DND-41 (cell line): ENCODE results near the gene SUMF1.

Source experiments
- ATAC-seq: fragments of 200-7000 bp; cut with Tn5 transposase; 3 replicates; pipeline ENCODE4 v1.9.1; 2021; ENCODE audit warnings: low read depth; ENCODE audit not compliant: insufficient read depth
- DNase-seq: peaks from one replicate; pipeline ENCODE4 v3.0.0-alpha.2; 2020
- H2AFZ ChIP-seq: 2 replicates; pipeline ENCODE4 v1.6.0; 2012; ENCODE audit warnings: low read depth, low read length
- H3K27ac ChIP-seq: 2 replicates; pipeline ENCODE4 v1.5.1; 2012; ENCODE audit warnings: low read length, inconsistent platforms
- H3K27me3 ChIP-seq: fragments of 200-600 bp; sonication (generic); 2 replicates; pipeline ENCODE4 v1.6.0; 2012; ENCODE audit warnings: low read length, mild to moderate bottlenecking, inconsistent platforms; ENCODE audit not compliant: insufficient read depth, poor library complexity
- H3K36me3 ChIP-seq: 2 replicates; pipeline ENCODE4 v1.5.1; 2012; ENCODE audit warnings: low read length, inconsistent platforms; ENCODE audit not compliant: insufficient read depth
- H3K4me1 ChIP-seq: 2 replicates; pipeline ENCODE4 v1.5.1; 2012; ENCODE audit warnings: mild to moderate bottlenecking, low read length; ENCODE audit not compliant: insufficient read depth
- H3K4me2 ChIP-seq: 2 replicates; pipeline ENCODE4 v1.6.0; 2012; ENCODE audit warnings: mild to moderate bottlenecking, moderate library complexity, low read length, inconsistent platforms; ENCODE audit not compliant: insufficient read depth
- H3K4me3 ChIP-seq, 2 experiments: fragments of 200-600 bp in 1 of 2; shearing (Covaris generic) in 1 of 2; 2 replicates each; pipeline ENCODE4 v1.5.1; 2012 to 2016; ENCODE audit warnings: inconsistent platforms in 2 of 2, low read length in 2 of 2, mild to moderate bottlenecking in 2 of 2, low read depth in 1 of 2, moderate library complexity in 1 of 2
- H3K79me2 ChIP-seq: 2 replicates; pipeline ENCODE4 v1.6.0; 2012; ENCODE audit warnings: low read length, inconsistent platforms; ENCODE audit not compliant: insufficient read depth
- H3K9ac ChIP-seq: 2 replicates; pipeline ENCODE4 v1.6.0; 2012; ENCODE audit warnings: low read depth, mild to moderate bottlenecking, inconsistent platforms, low read length, moderate library complexity
- H3K9me3 ChIP-seq: 2 replicates; pipeline ENCODE4 v1.5.1; 2012; ENCODE audit warnings: low read length, moderate library complexity, mild to moderate bottlenecking, inconsistent platforms; ENCODE audit not compliant: insufficient read depth, severe bottlenecking
- H4K20me1 ChIP-seq: 2 replicates; pipeline ENCODE4 v1.6.0; 2012; ENCODE audit warnings: low read length; ENCODE audit not compliant: insufficient read depth
- EZH2 ChIP-seq: IDR thresholded peaks from 3 replicates; pipeline ENCODE4 v1.6.1; 2012; ENCODE audit warnings: borderline replicate concordance, low read depth, mild to moderate bottlenecking, moderate library complexity, low read length, inconsistent platforms; ENCODE audit not compliant: severe bottlenecking
- TF ChIP-seq, protein P1 (sequence below): IDR thresholded peaks from 2 replicates; pipeline ENCODE4 v1.5.1; 2012; ENCODE audit warnings: borderline replicate concordance, low read length, moderate library complexity, mild to moderate bottlenecking; ENCODE audit not compliant: poor library complexity, severe bottlenecking; ENCODE audit errors: extremely low read depth

Gene SUMF1

DNA sequence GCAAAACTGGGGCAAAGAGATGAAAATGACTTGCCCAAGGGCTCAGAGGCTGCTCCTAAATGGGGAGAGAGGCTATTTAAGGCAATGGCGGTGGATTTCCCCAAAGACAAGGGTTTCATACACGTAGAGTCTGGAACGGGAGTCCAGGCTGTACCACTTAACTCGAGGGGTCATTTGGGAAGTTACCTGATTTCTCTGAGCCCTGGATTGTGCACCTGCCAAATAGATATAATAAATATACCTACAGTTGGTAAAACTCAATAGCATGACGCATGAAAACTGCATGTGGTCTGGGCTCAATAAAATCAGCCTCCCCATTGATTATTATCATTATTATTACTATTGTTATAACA lies 24.8 kb upstream of the SUMF1 start:
- TF ChIP-seq EZH2: no peak
- H3K9ac ChIP-seq: no peak overlapping the region
- H3K4me2 ChIP-seq: peak overlapping the region; percentile 97
- no peaks in the 10 kb centered on the region for H3K79me2 ChIP-seq
- H3K4me1 ChIP-seq: peaks cover 29% of the 10 kb centered on the region
- H3K4me3 ChIP-seq: peak overlapping the region; percentile 35 to 79; a peak in 3 of 4 replicates
- ATAC-seq (no peak), DNase-seq (no peak)
- H3K27ac ChIP-seq: no peak overlapping the region
- peak overlapping the region; percentile 80; the same call in 1 of the 2 replicates for H2AFZ ChIP-seq
- H4K20me1 ChIP-seq: no peaks in the 10 kb centered on the region
- H3K27me3 ChIP-seq: peaks cover 25% of the 10 kb centered on the region
- H3K36me3 ChIP-seq: no peaks in the 10 kb centered on the region
- H3K9me3 ChIP-seq: no peaks in the 10 kb centered on the region

DNA sequence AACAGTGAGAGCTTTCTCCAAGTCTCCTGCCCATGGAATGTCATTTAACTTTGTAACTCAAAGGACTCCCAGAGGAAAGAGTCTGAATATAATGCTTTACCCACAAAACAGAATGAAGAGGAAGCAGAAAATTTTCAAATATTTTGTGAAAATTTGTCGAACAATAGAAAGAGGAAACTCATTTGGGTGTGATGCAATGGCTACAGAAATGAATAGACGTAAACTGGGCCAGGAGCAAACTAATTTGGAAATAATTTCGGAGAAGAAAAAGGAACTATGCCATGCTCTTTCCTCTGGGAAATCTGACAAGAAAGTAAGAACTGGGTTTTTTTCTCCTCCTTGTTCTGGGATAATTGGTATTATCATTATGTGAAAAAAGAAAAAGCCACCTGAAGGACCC lies 11.2 kb upstream of the SUMF1 start:
- Histone ChIP-seq H3K9me3 (no peaks in the 10 kb centered on the region), H3K27me3 (peaks cover 14% of the 10 kb centered on the region), H3K27ac (no peak overlapping the region), H3K4me3 (no peak overlapping the region), H3K9ac (no peak overlapping the region), H2AFZ (no peak overlapping the region), H3K79me2 (no peaks in the 10 kb centered on the region), H3K4me2 (no peak overlapping the region), H4K20me1 (no peaks in the 10 kb centered on the region), H3K36me3 (no peaks in the 10 kb centered on the region), H3K4me1 (no peaks in the 10 kb centered on the region)
- ATAC-seq (no peak), DNase-seq (no peak)
- TF ChIP-seq EZH2: no peak
- TF ChIP-seq, protein P1, sequence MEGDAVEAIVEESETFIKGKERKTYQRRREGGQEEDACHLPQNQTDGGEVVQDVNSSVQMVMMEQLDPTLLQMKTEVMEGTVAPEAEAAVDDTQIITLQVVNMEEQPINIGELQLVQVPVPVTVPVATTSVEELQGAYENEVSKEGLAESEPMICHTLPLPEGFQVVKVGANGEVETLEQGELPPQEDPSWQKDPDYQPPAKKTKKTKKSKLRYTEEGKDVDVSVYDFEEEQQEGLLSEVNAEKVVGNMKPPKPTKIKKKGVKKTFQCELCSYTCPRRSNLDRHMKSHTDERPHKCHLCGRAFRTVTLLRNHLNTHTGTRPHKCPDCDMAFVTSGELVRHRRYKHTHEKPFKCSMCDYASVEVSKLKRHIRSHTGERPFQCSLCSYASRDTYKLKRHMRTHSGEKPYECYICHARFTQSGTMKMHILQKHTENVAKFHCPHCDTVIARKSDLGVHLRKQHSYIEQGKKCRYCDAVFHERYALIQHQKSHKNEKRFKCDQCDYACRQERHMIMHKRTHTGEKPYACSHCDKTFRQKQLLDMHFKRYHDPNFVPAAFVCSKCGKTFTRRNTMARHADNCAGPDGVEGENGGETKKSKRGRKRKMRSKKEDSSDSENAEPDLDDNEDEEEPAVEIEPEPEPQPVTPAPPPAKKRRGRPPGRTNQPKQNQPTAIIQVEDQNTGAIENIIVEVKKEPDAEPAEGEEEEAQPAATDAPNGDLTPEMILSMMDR: no peak

DNA sequence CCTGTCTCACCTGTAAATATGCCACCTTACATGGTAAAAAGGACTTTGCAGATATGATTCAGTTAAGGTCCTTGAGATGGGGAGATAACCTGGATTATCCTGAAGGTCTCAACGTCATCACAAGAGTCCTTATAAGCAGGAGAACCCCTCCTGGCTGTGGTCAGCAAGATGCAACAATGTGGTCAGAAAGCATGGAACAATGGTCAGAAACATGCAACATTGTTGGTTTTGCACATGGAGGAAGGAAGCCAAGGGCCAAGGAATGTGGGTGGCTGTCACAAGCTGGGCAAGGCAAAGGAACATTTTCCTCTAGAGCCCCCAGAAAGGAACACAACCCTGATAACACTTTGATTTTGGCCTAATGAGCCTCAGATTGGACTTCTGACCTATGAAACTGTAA lies 9.4 kb upstream of the SUMF1 start:
- H3K36me3 ChIP-seq: no peaks in the 10 kb centered on the region
- H3K4me1 ChIP-seq: no peaks in the 10 kb centered on the region
- TF ChIP-seq EZH2: no peak
- no peak overlapping the region for H2AFZ ChIP-seq
- H3K9ac ChIP-seq: no peak overlapping the region
- no peak overlapping the region for H3K4me2 ChIP-seq
- no peaks in the 10 kb centered on the region for H3K9me3 ChIP-seq
- ATAC-seq (no peak), DNase-seq (no peak)
- H3K27me3 ChIP-seq: peaks cover 19% of the 10 kb centered on the region
- no peaks in the 10 kb centered on the region for H3K79me2 ChIP-seq
- no peak overlapping the region for H3K27ac ChIP-seq
- H4K20me1 ChIP-seq: no peaks in the 10 kb centered on the region
- no peak overlapping the region for H3K4me3 ChIP-seq

DNA sequence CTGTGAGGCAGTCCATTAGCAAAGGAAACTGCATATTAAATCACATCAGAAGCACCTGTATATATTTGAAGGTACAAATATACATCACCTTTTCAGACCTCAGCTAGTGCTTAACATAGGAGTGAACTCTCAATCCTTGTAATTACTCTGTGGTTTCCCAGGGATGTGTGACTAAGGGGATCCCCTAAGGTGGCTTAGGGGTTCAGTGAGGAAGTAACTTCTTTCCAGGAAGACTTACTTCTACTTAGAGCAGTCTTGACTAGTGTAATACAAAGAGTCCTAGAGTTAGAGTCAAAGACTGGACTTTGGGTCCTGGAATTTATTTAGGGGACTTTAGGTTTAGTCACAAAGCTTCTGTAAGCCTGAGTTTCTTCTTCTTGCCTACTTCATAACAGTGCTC lies 8.7 kb upstream of the SUMF1 start:
- H3K4me1 ChIP-seq: no peaks in the 10 kb centered on the region
- H3K4me3 ChIP-seq: no peak overlapping the region
- no peak overlapping the region for H3K4me2 ChIP-seq
- ATAC-seq (no peak), DNase-seq (no peak)
- no peak overlapping the region for H3K9ac ChIP-seq
- H4K20me1 ChIP-seq: no peaks in the 10 kb centered on the region
- peaks cover 19% of the 10 kb centered on the region for H3K27me3 ChIP-seq
- TF ChIP-seq, protein P1: no peak
- TF ChIP-seq EZH2: no peak
- H3K36me3 ChIP-seq: no peaks in the 10 kb centered on the region
- H2AFZ ChIP-seq: no peak overlapping the region
- H3K27ac ChIP-seq: no peak overlapping the region
- H3K79me2 ChIP-seq: no peaks in the 10 kb centered on the region
- H3K9me3 ChIP-seq: no peaks in the 10 kb centered on the region
